GM12891 (cell line): ENCODE measurements around the gene S100A4.

Source experiments
- DNase-seq: peaks from one replicate; pipeline ENCODE4 v3.0.0; 2011; ENCODE audit warnings: low spot score; ENCODE audit not compliant: insufficient read length
- FAIRE-seq: peaks from 2 replicates; lab custom pipeline; 2011; peaks lifted over from hg19 to GRCh38; lab: Jason Lieb, UNC
- PAX5 ChIP-seq: IDR thresholded peaks from 2 replicates; pipeline ENCODE4 v1.6.1; 2011; ENCODE audit warnings: low read length, moderate library complexity, mild to moderate bottlenecking; ENCODE audit not compliant: insufficient read depth, severe bottlenecking
- POLR2A ChIP-seq: IDR thresholded peaks from 2 replicates; pipeline ENCODE4 v1.6.1; 2011; ENCODE audit warnings: low read depth, low read length, control low read depth
- POLR2AphosphoS5 ChIP-seq: IDR thresholded peaks from 2 replicates; pipeline ENCODE4 v1.6.1; 2011; ENCODE audit warnings: low read depth, low read length, control low read depth
- POU2F2 ChIP-seq: IDR thresholded peaks from 2 replicates; pipeline ENCODE4 v1.6.1; 2011; ENCODE audit warnings: low read depth, mild to moderate bottlenecking, control low read depth, low read length, moderate library complexity
- SPI1 ChIP-seq: IDR thresholded peaks from 2 replicates; pipeline ENCODE4 v1.6.1; 2011; ENCODE audit warnings: low read depth, low read length, control low read depth
- TAF1 ChIP-seq: IDR thresholded peaks from 2 replicates; pipeline ENCODE4 v1.6.1; 2011; ENCODE audit warnings: low read depth, low read length, control low read depth

The S100A4 gene

DNA sequence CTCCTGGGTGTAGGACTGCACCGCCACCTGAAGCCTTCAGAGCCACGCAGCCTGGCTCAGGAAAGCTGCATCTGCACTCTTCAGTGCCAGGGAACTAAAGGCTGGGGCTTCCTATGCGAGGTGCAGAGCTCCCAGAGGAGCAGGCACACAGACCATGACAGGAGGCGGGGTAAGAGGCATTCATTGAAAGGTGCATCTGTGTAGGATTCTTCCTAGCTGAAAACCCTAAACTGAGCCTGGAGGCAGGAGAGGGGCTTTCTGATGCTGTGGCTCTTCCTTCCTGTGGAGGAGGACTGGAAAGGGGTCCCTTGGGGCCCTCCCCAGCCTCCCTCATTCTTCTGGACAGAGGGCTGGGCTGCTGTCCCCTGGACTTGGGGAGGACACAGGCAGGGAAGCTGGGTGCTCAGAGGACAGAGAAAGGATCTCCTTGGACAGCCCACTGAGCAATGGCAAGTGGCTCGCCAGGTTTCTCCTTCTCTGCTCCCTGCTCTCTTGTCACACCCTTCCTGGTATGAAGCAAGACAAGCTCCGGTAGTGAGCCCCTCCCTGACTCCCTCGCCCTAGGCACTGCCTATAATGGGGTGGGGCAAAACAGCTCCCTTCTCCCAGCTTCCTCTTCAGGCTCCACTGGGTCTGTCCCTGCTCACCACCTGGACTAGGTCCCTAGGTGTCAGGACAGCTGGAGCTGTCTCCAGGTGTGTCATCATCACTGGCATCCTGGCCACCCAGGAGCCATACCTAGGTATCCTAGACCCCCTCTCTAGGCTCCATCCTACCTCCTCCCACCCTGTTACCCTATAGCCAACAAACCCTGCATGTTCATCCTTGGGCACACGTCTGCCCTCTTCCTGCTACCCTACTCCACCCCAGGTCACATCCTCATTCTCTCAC is 29.9 kb downstream of the S100A4 start:
- DNase-seq (no peak), FAIRE-seq (no peak)
- TF ChIP-seq PAX5 = no peak

DNA sequence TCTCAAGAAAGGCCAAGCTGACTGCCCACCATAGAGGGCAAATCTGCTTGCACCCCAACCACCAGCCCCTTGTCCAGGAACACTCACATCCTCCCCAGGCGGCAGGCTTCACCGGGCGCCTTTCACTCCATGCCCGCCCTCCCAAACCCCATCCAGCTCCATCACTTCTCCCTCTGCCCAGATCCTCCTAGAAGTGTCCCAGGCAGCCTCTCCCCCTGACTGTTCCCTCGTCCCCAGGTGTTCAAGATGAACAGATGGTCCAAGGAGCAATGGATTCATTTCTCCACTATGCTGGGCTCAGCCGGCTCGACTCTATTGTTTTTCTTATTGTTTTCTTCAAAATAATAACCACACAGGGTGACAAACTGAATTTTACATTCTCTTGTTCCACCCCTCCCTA is 31.9 kb downstream of the S100A4 start:
- FAIRE-seq = no peak
- no peak for TF ChIP-seq POU2F2
- TF ChIP-seq SPI1 = no peak
- no peak for TF ChIP-seq POLR2A
- TF ChIP-seq PAX5 = no peak
- TF ChIP-seq POLR2AphosphoS5 = no peak
- TF ChIP-seq TAF1 = no peak
- DNase-seq = no peak

DNA sequence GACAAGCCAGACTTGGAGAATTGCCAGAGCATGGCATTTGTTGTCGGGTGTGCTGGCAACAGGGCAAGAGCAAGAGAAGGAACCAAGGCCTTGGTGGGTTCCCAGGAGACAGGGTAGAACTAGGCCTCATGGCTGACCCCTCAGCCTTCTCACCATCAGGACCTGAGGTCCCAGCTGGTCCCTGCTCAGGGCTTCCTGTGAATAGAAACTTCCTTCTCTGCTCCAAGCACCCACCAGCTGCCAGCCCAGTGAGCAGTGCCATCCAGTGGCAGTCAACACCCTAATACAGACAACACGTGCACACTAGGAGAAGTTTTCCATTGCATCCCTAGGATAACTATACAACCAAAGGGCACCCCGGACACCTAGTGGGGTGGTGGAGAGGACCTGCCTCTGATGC is 32.6 kb downstream of the S100A4 start:
- no peak for DNase-seq
- TF ChIP-seq POLR2AphosphoS5 = no peak
- no peak for TF ChIP-seq SPI1
- TF ChIP-seq POLR2A = no peak
- no peak for TF ChIP-seq POU2F2
- no peak for TF ChIP-seq TAF1
- TF ChIP-seq PAX5 = no peak
- no peak for FAIRE-seq

DNA sequence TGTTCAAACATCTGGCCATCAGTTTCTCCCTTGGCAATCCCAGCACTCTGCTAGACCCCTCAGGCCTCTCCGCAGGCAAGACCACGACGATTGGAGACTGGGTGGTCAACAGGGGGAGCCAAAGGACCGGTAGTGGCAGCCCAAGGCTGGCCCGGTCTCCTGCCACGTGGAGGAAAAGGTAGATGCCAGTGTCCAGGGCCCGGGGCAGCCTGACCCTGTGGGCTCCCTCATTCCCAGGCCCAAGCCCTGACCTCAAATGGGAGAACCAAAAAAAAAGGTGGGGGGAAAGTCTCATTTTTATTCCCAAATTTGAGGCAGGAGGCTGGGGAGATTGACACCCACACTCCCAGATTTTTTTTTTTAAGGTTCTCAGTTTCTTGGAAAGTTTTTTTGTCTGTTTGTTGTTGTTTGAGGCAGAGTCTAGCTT is 34.6 kb downstream of the S100A4 start:
- TF ChIP-seq PAX5 = no peak
- TF ChIP-seq POLR2A = no peak
- no peak for TF ChIP-seq SPI1
- no peak for TF ChIP-seq POU2F2
- TF ChIP-seq POLR2AphosphoS5 = no peak
- TF ChIP-seq TAF1 = no peak
- DNase-seq (peak; percentile 72), FAIRE-seq (peak; percentile 88)

DNA sequence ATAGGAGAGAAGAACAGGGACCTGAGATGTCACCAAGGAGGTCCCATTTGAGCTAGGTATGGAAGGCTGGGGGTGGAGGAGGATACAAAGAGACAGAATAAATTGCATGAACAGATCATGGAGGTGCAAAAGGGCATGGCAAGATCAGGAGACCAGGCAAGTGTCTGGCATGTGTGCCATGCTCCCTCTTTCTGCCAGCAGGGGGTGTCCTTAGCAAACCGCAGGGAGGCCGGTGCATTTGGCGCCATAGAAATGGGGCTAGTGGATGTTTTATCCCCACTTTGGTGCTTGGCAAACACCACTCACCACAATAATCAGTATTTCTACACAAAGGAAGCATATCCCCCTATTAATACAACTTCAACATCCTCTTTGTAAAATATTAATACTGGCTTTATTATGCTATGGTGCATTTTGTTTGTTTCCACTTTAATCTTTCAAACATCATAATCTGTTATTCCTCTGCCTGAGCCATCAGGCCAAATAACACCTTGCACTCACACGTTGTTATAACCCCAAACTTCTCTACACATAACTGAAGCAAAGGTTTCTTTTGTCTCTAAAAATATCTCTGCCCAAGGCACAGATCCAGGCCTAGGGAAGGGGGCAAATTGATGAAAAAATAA is 35.8 kb downstream of the S100A4 start:
- FAIRE-seq (peak; percentile 41), DNase-seq (no peak)
- no peak for TF ChIP-seq PAX5

GRCh38 chr1:153509036-153509435 is 36.6 kb downstream of the S100A4 start:
- DNase-seq (no peak), FAIRE-seq (no peak)
- TF ChIP-seq POU2F2 (no peak), POLR2A (no peak), SPI1 (no peak), PAX5 (no peak), POLR2AphosphoS5 (no peak), TAF1 (no peak)

GRCh38 chr1:153507926-153508583 is 37.6 kb downstream of the S100A4 start:
- DNase-seq = no peak
- no peak for FAIRE-seq
- TF ChIP-seq SPI1 = no peak
- TF ChIP-seq POLR2A = no peak

DNA sequence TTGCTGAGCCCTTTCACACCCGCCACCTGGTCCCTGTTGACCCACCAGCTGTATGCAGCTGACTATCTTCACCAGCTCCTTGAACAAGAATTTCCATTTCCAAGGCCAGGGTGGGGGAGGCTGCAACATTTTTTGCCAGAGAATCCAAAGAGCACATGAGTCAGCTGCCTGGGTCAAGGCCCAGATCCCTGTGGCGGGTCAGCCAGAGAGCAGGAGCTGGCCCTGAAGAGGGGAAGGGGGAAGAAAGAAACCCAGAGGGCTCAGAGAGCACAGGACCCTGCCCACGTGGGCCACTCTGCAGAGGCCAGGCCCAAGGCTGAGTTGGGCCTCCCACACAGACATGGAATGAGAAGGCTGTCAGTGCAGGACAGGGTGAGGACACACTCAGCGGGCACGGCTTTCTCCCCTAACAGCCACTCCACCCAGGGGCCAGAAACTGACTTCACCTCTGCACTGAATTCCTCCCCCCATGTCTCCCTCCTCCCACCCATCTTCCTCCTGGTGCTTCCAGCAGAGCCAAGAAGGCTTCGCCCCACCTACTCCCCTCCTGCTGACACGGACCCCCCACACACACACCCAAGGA is 38.7 kb downstream of the S100A4 start:
- DNase-seq (no peak), FAIRE-seq (no peak)
- no peak for TF ChIP-seq POLR2A
- no peak for TF ChIP-seq PAX5
- TF ChIP-seq SPI1 = no peak
- no peak for TF ChIP-seq POLR2AphosphoS5
- no peak for TF ChIP-seq POU2F2
- no peak for TF ChIP-seq TAF1

DNA sequence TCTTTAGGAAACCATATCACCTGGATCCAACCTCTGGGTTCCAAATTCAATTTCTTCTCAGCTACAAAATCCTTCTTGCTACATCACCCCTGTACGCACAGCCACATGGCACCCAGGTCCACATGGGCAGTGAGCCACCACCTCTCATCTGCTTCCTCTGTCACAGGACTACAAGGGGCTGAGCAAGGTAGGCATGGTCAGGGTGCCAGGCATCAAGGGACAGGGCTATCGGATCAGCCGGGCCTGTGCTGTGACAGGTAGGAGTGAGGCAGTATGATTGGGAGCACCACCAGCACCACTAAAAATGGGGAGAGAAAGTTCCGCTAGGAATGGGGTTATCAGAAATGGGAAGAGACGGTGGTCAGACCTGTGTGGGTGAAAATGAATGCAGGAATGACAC is 39.2 kb downstream of the S100A4 start:
- no peak for TF ChIP-seq POLR2A
- TF ChIP-seq TAF1 = no peak
- no peak for TF ChIP-seq POLR2AphosphoS5
- TF ChIP-seq PAX5 = no peak
- TF ChIP-seq SPI1 = no peak
- TF ChIP-seq POU2F2 = no peak
- DNase-seq = no peak
- no peak for FAIRE-seq

DNA sequence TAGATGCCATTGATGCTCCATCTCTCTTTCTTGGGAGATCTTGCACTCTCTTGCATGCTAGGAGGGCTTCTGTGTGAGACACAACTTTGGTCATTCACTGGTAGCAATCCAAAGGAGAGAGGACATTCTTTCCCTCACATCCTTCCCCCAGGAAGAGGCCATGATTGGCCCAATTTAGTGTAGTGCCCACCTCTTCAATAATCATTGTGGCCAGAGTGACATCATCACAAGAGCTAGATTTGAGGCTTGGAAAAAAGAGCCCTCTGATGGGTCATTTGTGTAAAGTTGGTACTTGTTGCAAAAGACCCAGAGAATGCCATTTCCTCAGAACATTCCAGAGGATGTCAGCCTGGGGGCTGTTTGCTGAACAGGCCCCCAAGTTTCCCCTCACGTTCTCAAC is 40.0 kb downstream of the S100A4 start:
- DNase-seq = no peak
- FAIRE-seq = no peak
- TF ChIP-seq SPI1 (no peak), TAF1 (no peak), POLR2AphosphoS5 (no peak), PAX5 (no peak), POLR2A (no peak), POU2F2 (no peak)

- TF ChIP-seq SPI1 (no peak), POU2F2 (no peak), POLR2A (no peak), POLR2AphosphoS5 (no peak), TAF1 (no peak), PAX5 (no peak)
- DNase-seq (no peak), FAIRE-seq (no peak)
Observed at GRCh38 chr1:153503766-153504165, 41.8 kb downstream of the S100A4 start.
